Measurements from ENCODE around the gene ZNF423. TPM values are rescaled to one million over a fixed set of nuclear protein-coding genes. Genes with fewer than 3 reads are reported as not detected.
A peak's percentile ranks its signal among the peaks of the same experiment; 100 is the strongest.

ZNF423 gene
- total RNA-seq, 1 donor from 2014 or later = 10.6 TPM

GRCh38 chr16:49491771-49492761 lies 363.8 kb downstream of the ZNF423 start:
- no peak overlapping the region for H3K27ac Mint-ChIP-seq (ENCODE audit: unreplicated experiment)
- H3K27me3 Mint-ChIP-seq (ENCODE audit: low read depth, unreplicated experiment) = peaks cover 23% of the 10 kb centered on the region
- TF ChIP-seq EZH2 (IDR thresholded peaks at IDR 0.05; ENCODE audit: insufficient read depth, low read length) = no peak
- TF ChIP-seq, protein P1, sequence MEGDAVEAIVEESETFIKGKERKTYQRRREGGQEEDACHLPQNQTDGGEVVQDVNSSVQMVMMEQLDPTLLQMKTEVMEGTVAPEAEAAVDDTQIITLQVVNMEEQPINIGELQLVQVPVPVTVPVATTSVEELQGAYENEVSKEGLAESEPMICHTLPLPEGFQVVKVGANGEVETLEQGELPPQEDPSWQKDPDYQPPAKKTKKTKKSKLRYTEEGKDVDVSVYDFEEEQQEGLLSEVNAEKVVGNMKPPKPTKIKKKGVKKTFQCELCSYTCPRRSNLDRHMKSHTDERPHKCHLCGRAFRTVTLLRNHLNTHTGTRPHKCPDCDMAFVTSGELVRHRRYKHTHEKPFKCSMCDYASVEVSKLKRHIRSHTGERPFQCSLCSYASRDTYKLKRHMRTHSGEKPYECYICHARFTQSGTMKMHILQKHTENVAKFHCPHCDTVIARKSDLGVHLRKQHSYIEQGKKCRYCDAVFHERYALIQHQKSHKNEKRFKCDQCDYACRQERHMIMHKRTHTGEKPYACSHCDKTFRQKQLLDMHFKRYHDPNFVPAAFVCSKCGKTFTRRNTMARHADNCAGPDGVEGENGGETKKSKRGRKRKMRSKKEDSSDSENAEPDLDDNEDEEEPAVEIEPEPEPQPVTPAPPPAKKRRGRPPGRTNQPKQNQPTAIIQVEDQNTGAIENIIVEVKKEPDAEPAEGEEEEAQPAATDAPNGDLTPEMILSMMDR (IDR thresholded peaks at IDR 0.05; ENCODE audit: insufficient read depth, low read depth, low read length) = peak; percentile 58
- H3K9me3 ChIP-seq (ENCODE audit: insufficient read depth, low read depth, low read length) = no peaks in the 10 kb centered on the region
- DNase-seq (ENCODE audit: low read depth) = no peak
- no peaks in the 10 kb centered on the region for H4K20me1 ChIP-seq (ENCODE audit: insufficient read depth, low read length)
- no peaks in the 10 kb centered on the region for H3K36me3 ChIP-seq (ENCODE audit: insufficient read depth, low read length)
- no peak for FAIRE-seq
- peak overlapping the region; percentile 57 for H2AFZ ChIP-seq (ENCODE audit: low read depth, low read length)
- peaks cover 3% of the 10 kb centered on the region for H3K4me1 ChIP-seq (ENCODE audit: insufficient read depth, low read length)
- peak overlapping the region; percentile 48 for H3K9ac ChIP-seq (ENCODE audit: low read length)
- no peaks in the 10 kb centered on the region for H3K79me2 ChIP-seq (ENCODE audit: insufficient read depth, low read length)
- H3K36me3 Mint-ChIP-seq (ENCODE audit: low read depth, unreplicated experiment) = peaks cover 10% of the 10 kb centered on the region
- H3K4me1 Mint-ChIP-seq (ENCODE audit: low read depth, unreplicated experiment) = no peaks in the 10 kb centered on the region
- H3K4me3 ChIP-seq (ENCODE audit: insufficient read depth, low read depth, low read length) = peak overlapping the region; percentile 33
- H3K27ac ChIP-seq (ENCODE audit: low read depth, low read length) = no peak overlapping the region
- peak overlapping the region; percentile 79 for H3K4me2 ChIP-seq (ENCODE audit: low read length)
- no peaks in the 10 kb centered on the region for H3K9me3 Mint-ChIP-seq (ENCODE audit: unreplicated experiment)
- H3K4me3 Mint-ChIP-seq (ENCODE audit: unreplicated experiment) = no peak overlapping the region
- no peaks in the 10 kb centered on the region for H3K27me3 ChIP-seq (ENCODE audit: insufficient read depth, low read length)

- FAIRE-seq (no peak), DNase-seq (ENCODE audit: low read depth) (no peak)
- no peaks in the 10 kb centered on the region for H3K27me3 ChIP-seq (ENCODE audit: insufficient read depth, low read length)
- H3K27ac Mint-ChIP-seq (ENCODE audit: unreplicated experiment) = no peak overlapping the region
- no peaks in the 10 kb centered on the region for H3K36me3 ChIP-seq (ENCODE audit: insufficient read depth, low read length)
- H3K79me2 ChIP-seq (ENCODE audit: insufficient read depth, low read length) = no peaks in the 10 kb centered on the region
- no peaks in the 10 kb centered on the region for H3K4me1 Mint-ChIP-seq (ENCODE audit: low read depth, unreplicated experiment)
- TF ChIP-seq, protein P1 (IDR thresholded peaks at IDR 0.05; ENCODE audit: insufficient read depth, low read depth, low read length) = no peak
- no peak for TF ChIP-seq EZH2 (IDR thresholded peaks at IDR 0.05; ENCODE audit: insufficient read depth, low read length)
- H2AFZ ChIP-seq (ENCODE audit: low read depth, low read length) = no peak overlapping the region
- H3K27me3 Mint-ChIP-seq (ENCODE audit: low read depth, unreplicated experiment) = peaks cover 17% of the 10 kb centered on the region
- H3K36me3 Mint-ChIP-seq (ENCODE audit: low read depth, unreplicated experiment) = peaks cover 6% of the 10 kb centered on the region
- no peaks in the 10 kb centered on the region for H4K20me1 ChIP-seq (ENCODE audit: insufficient read depth, low read length)
- no peak overlapping the region for H3K4me3 ChIP-seq (ENCODE audit: insufficient read depth, low read depth, low read length)
- H3K4me2 ChIP-seq (ENCODE audit: low read length) = peak overlapping the region; percentile 79
- no peak overlapping the region for H3K9ac ChIP-seq (ENCODE audit: low read length)
- no peak overlapping the region for H3K27ac ChIP-seq (ENCODE audit: low read depth, low read length)
- peaks cover 3% of the 10 kb centered on the region for H3K4me1 ChIP-seq (ENCODE audit: insufficient read depth, low read length)
- H3K4me3 Mint-ChIP-seq (ENCODE audit: unreplicated experiment) = no peak overlapping the region
- H3K9me3 ChIP-seq (ENCODE audit: insufficient read depth, low read depth, low read length) = no peaks in the 10 kb centered on the region
- no peaks in the 10 kb centered on the region for H3K9me3 Mint-ChIP-seq (ENCODE audit: unreplicated experiment)
Measured at GRCh38 chr16:49491106-49491670, 364.7 kb downstream of the ZNF423 start.

Measured in astrocyte (in vitro differentiated cells and primary cell).